ENCODE results near the gene HIC2. TPM values are rescaled to one million over a fixed set of nuclear protein-coding genes. Genes with fewer than 3 reads are reported as not detected.
"Not testable (repeated sequence)": the region's sequence is repeated elsewhere in the genome, so short reads cannot be mapped to it uniquely, and the experiment has no call there.

HIC2 gene
- total and polyA plus RNA-seq, 2 experiments from 2014 or later = 0.34 to 1.7 TPM

GRCh38 chr22:21469097-21469994 is 52.2 kb downstream of the HIC2 start:
- H3K79me2 ChIP-seq (ENCODE audit: insufficient read depth); H3K9ac ChIP-seq; H3K9me2 ChIP-seq (ENCODE audit: insufficient read depth); H3K9me3 ChIP-seq (ENCODE audit: low read depth); H2AFZ ChIP-seq; H3K4me1 ChIP-seq (ENCODE audit: insufficient read depth); DNase-seq; H3K27me3 ChIP-seq (replicated peaks; ENCODE audit: insufficient read depth); H3F3A ChIP-seq (ENCODE audit: insufficient read depth); H4K20me1 ChIP-seq (ENCODE audit: insufficient read depth); H3K27ac ChIP-seq; H3K4me3 ChIP-seq; H3K4me2 ChIP-seq (ENCODE audit: unreplicated experiment); H3K36me3 ChIP-seq (ENCODE audit: low read depth): not testable (repeated sequence)
- in situ Hi-C loops (cut with MboI) = loop anchor here (25.0 kb wide), 1 partner anchor 168 kb away; the partner anchor contains the start of genes CCDC116, SDF2L1 and YDJC
- WGBS, 2 experiments (ENCODE audit: low coverage in 1 of 2, low lambda C conversion rate in 2 of 2, missing lambda C conversion rate in 2 of 2) = 30 to 58% methylated on average over 8 to 43 of the region's 87 CpGs

- H3K9me3 ChIP-seq (ENCODE audit: low read depth); H3K79me2 ChIP-seq (ENCODE audit: insufficient read depth); H3K4me3 ChIP-seq; H4K20me1 ChIP-seq (ENCODE audit: insufficient read depth); H3K9ac ChIP-seq; H3K9me2 ChIP-seq (ENCODE audit: insufficient read depth); H3K4me1 ChIP-seq (ENCODE audit: insufficient read depth); H3K27ac ChIP-seq; H2AFZ ChIP-seq; H3K4me2 ChIP-seq (ENCODE audit: unreplicated experiment); H3K36me3 ChIP-seq (ENCODE audit: low read depth); H3F3A ChIP-seq (ENCODE audit: insufficient read depth); DNase-seq; H3K27me3 ChIP-seq (replicated peaks; ENCODE audit: insufficient read depth): not testable (repeated sequence)
- in situ Hi-C loops (cut with MboI) = loop anchor here (25.0 kb wide), 1 partner anchor 164 kb away; the partner anchor contains the start of genes CCDC116, SDF2L1 and YDJC
- WGBS, 2 experiments (ENCODE audit: low coverage in 1 of 2, low lambda C conversion rate in 2 of 2, missing lambda C conversion rate in 2 of 2) = no CpG with 5 or more reads among the region's 11 CpGs
These were observed 55.8 kb downstream of the HIC2 start for GRCh38 chr22:21472984-21473383.

GRCh38 chr22:21473664-21474063 is 56.5 kb downstream of the HIC2 start:
- H3F3A ChIP-seq (ENCODE audit: insufficient read depth); DNase-seq; H3K4me2 ChIP-seq (ENCODE audit: unreplicated experiment); H3K79me2 ChIP-seq (ENCODE audit: insufficient read depth); H3K4me1 ChIP-seq (ENCODE audit: insufficient read depth); H3K9me3 ChIP-seq (ENCODE audit: low read depth); H3K27ac ChIP-seq; H3K36me3 ChIP-seq (ENCODE audit: low read depth); H2AFZ ChIP-seq; H3K9ac ChIP-seq; H3K9me2 ChIP-seq (ENCODE audit: insufficient read depth); H3K4me3 ChIP-seq; H3K27me3 ChIP-seq (replicated peaks; ENCODE audit: insufficient read depth); H4K20me1 ChIP-seq (ENCODE audit: insufficient read depth): not testable (repeated sequence)
- in situ Hi-C loops (cut with MboI) = loop anchor here (25.0 kb wide), 1 partner anchor 164 kb away; the partner anchor contains the start of genes CCDC116, SDF2L1 and YDJC
- WGBS, 2 experiments (ENCODE audit: low coverage in 1 of 2, low lambda C conversion rate in 2 of 2, missing lambda C conversion rate in 2 of 2) = 80 to 85% methylated on average over 4 of the region's 13 CpGs

- H2AFZ ChIP-seq; DNase-seq; H3K4me2 ChIP-seq (ENCODE audit: unreplicated experiment); H3K36me3 ChIP-seq (ENCODE audit: low read depth); H3K9me2 ChIP-seq (ENCODE audit: insufficient read depth); H3F3A ChIP-seq (ENCODE audit: insufficient read depth); H3K27me3 ChIP-seq (replicated peaks; ENCODE audit: insufficient read depth); in situ Hi-C loops (cut with MboI); H3K9ac ChIP-seq; H4K20me1 ChIP-seq (ENCODE audit: insufficient read depth); H3K4me1 ChIP-seq (ENCODE audit: insufficient read depth); H3K4me3 ChIP-seq; H3K79me2 ChIP-seq (ENCODE audit: insufficient read depth); H3K9me3 ChIP-seq (ENCODE audit: low read depth); H3K27ac ChIP-seq: not testable (repeated sequence)
- WGBS, 2 experiments (ENCODE audit: low coverage in 1 of 2, low lambda C conversion rate in 2 of 2, missing lambda C conversion rate in 2 of 2) = 89 to 94% methylated on average over 8 to 14 of the region's 14 CpGs
These were observed 66.9 kb downstream of the HIC2 start for GRCh38 chr22:21484039-21484438.

- H3K36me3 ChIP-seq (ENCODE audit: low read depth); H3K9me3 ChIP-seq (ENCODE audit: low read depth); DNase-seq; H3K79me2 ChIP-seq (ENCODE audit: insufficient read depth); H2AFZ ChIP-seq; H3K9ac ChIP-seq; H4K20me1 ChIP-seq (ENCODE audit: insufficient read depth); H3F3A ChIP-seq (ENCODE audit: insufficient read depth); H3K27me3 ChIP-seq (replicated peaks; ENCODE audit: insufficient read depth); in situ Hi-C loops (cut with MboI); H3K9me2 ChIP-seq (ENCODE audit: insufficient read depth); H3K27ac ChIP-seq; H3K4me1 ChIP-seq (ENCODE audit: insufficient read depth); H3K4me3 ChIP-seq; H3K4me2 ChIP-seq (ENCODE audit: unreplicated experiment): not testable (repeated sequence)
- WGBS, 2 experiments (ENCODE audit: low coverage in 1 of 2, low lambda C conversion rate in 2 of 2, missing lambda C conversion rate in 2 of 2) = 100% methylated on average over 6 of the region's 17 CpGs; no CpG with 5 or more reads in 1 of the 2 experiments
These were observed 70.6 kb downstream of the HIC2 start for GRCh38 chr22:21487723-21488122.

GRCh38 chr22:21489149-21489680 is 72.0 kb downstream of the HIC2 start:
- no CpG with 5 or more reads among the region's 11 CpGs for WGBS, 2 experiments (ENCODE audit: low coverage in 1 of 2, low lambda C conversion rate in 2 of 2, missing lambda C conversion rate in 2 of 2)
- H3K79me2 ChIP-seq (ENCODE audit: insufficient read depth); H3K9ac ChIP-seq; H3F3A ChIP-seq (ENCODE audit: insufficient read depth); H3K4me2 ChIP-seq (ENCODE audit: unreplicated experiment); H3K9me2 ChIP-seq (ENCODE audit: insufficient read depth); H4K20me1 ChIP-seq (ENCODE audit: insufficient read depth); in situ Hi-C loops (cut with MboI); H3K27ac ChIP-seq; H3K36me3 ChIP-seq (ENCODE audit: low read depth); H3K27me3 ChIP-seq (replicated peaks; ENCODE audit: insufficient read depth); H3K4me3 ChIP-seq; H3K9me3 ChIP-seq (ENCODE audit: low read depth); DNase-seq; H3K4me1 ChIP-seq (ENCODE audit: insufficient read depth); H2AFZ ChIP-seq: not testable (repeated sequence)

- H3K4me1 ChIP-seq (ENCODE audit: insufficient read depth); H3K27me3 ChIP-seq (replicated peaks; ENCODE audit: insufficient read depth); H3K4me2 ChIP-seq (ENCODE audit: unreplicated experiment); H3K9me2 ChIP-seq (ENCODE audit: insufficient read depth); in situ Hi-C loops (cut with MboI); H3K4me3 ChIP-seq; H3K27ac ChIP-seq; H2AFZ ChIP-seq; H3K36me3 ChIP-seq (ENCODE audit: low read depth); H3K9ac ChIP-seq; H3F3A ChIP-seq (ENCODE audit: insufficient read depth); H3K79me2 ChIP-seq (ENCODE audit: insufficient read depth); H3K9me3 ChIP-seq (ENCODE audit: low read depth); H4K20me1 ChIP-seq (ENCODE audit: insufficient read depth); DNase-seq: not testable (repeated sequence)
- 92 to 97% methylated on average over 4 of the region's 6 CpGs for WGBS, 2 experiments (ENCODE audit: low coverage in 1 of 2, low lambda C conversion rate in 2 of 2, missing lambda C conversion rate in 2 of 2)
These were observed 73.4 kb downstream of the HIC2 start for GRCh38 chr22:21490556-21490955.

All from GM23248 (cell line).